Measurements from ENCODE around the gene MAGT1. TPM values are rescaled to one million over a fixed set of nuclear protein-coding genes. Genes with fewer than 3 reads are reported as not detected.
"Not testable (repeated sequence)": the region's sequence is repeated elsewhere in the genome, so short reads cannot be mapped to it uniquely, and the experiment has no call there.

The MAGT1 gene
- polyA plus RNA-seq, 1 of the 3 experiments (the other 2 are of a cell fraction) = 24.1 TPM

DNA sequence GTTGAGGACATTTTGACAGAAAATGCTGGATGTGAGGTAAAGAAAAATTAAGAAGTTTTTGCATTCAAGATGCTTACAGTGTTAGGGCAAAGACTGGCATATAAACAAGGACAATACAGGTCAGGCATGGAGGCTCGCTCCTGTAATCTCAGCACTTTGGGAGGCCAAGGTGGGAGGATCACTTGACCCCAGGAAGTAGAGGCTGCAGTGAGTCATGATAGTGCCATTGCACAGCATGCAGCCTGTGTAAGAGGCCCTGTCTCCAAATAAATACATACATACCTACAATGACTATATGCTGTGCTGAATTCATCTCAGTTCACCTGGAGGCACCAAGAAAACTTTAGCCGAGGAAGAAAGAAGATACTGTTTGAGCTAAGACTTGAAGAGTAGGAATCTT, 2.3 kb downstream of the MAGT1 start:
- ChIA-PET CTCF (no interaction called here), POLR2A (no interaction called here)
- Histone ChIP-seq H3K27ac (ENCODE audit: low read depth in 2 of 2, low read length in 1 of 2) (no peak overlapping the region), H3K27me3 (ENCODE audit: insufficient read depth) (no peaks in the 10 kb centered on the region), H3K9me3 (no peaks in the 10 kb centered on the region), H3K4me2 (peak overlapping the region; percentile 76; the same call in 1 of the 2 replicates), H3K9me2 (no peaks in the 10 kb centered on the region), H3K79me2 (ENCODE audit: insufficient read depth) (peaks cover 68% of the 10 kb centered on the region), H3K9ac (no peak overlapping the region), H3K4me3 (ENCODE audit: low read depth in 2 of 2, low read length in 1 of 2) (no peak overlapping the region), H3K4me1 (ENCODE audit: control insufficient read depth in 1 of 2, insufficient read depth in 2 of 2, low read depth in 1 of 2, low read length in 1 of 2) (no peaks in the 10 kb centered on the region; a peak in 1 of 4 replicates), H3K36me3 (replicated peaks in 1 of 2; ENCODE audit: control insufficient read depth in 1 of 2, insufficient read depth in 2 of 2, low read length in 1 of 2) (no peaks in the 10 kb centered on the region), H4K20me1 (ENCODE audit: insufficient read depth) (no peaks in the 10 kb centered on the region), H3F3A (replicated peaks; ENCODE audit: insufficient read depth) (peaks cover 14% of the 10 kb centered on the region), H2AFZ (ENCODE audit: low read depth) (no peak overlapping the region)
- no peak for DNase-seq
- 76% methylated on average over 2 of the region's 2 CpGs for WGBS (ENCODE audit: low lambda C conversion rate)
- TF ChIP-seq TCF12 (IDR thresholded peaks at IDR 0.05) (no peak), FOSL2 (IDR thresholded peaks at IDR 0.05; ENCODE audit: borderline replicate concordance, low read depth) (no peak), SIN3A (IDR thresholded peaks at IDR 0.05; ENCODE audit: borderline replicate concordance, low read depth, low read length) (no peak)
- TF ChIP-seq, protein P1, sequence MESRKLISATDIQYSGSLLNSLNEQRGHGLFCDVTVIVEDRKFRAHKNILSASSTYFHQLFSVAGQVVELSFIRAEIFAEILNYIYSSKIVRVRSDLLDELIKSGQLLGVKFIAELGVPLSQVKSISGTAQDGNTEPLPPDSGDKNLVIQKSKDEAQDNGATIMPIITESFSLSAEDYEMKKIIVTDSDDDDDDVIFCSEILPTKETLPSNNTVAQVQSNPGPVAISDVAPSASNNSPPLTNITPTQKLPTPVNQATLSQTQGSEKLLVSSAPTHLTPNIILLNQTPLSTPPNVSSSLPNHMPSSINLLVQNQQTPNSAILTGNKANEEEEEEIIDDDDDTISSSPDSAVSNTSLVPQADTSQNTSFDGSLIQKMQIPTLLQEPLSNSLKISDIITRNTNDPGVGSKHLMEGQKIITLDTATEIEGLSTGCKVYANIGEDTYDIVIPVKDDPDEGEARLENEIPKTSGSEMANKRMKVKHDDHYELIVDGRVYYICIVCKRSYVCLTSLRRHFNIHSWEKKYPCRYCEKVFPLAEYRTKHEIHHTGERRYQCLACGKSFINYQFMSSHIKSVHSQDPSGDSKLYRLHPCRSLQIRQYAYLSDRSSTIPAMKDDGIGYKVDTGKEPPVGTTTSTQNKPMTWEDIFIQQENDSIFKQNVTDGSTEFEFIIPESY (IDR thresholded peaks at IDR 0.05; ENCODE audit: borderline replicate concordance, low read depth) = no peak
- TF ChIP-seq, protein P2, sequence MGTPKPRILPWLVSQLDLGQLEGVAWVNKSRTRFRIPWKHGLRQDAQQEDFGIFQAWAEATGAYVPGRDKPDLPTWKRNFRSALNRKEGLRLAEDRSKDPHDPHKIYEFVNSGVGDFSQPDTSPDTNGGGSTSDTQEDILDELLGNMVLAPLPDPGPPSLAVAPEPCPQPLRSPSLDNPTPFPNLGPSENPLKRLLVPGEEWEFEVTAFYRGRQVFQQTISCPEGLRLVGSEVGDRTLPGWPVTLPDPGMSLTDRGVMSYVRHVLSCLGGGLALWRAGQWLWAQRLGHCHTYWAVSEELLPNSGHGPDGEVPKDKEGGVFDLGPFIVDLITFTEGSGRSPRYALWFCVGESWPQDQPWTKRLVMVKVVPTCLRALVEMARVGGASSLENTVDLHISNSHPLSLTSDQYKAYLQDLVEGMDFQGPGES (IDR thresholded peaks at IDR 0.05; ENCODE audit: low read depth, low read length) = no peak

DNA sequence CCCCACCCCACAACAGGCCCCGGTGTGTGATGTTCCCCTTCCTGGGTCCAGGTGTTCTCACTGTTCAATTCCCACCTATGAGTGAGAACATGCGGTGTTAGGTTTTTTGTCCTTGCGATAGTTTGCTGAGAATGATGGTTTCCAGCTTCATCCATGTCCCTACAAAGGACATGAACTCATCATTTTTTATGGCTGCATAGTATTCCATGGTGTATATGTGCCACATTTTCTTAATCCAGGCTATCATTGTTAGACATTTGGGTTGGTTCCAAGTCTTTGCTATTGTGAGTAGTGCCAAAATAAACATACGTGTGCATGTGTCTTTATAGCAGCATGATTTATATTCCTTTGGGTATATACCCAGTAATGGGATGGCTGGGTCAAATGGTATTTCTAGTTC, 13.8 kb downstream of the MAGT1 start:
- H3K36me3 ChIP-seq (replicated peaks in 1 of 2; ENCODE audit: control insufficient read depth in 1 of 2, insufficient read depth in 2 of 2, low read length in 1 of 2); H3K27ac ChIP-seq (ENCODE audit: low read depth in 2 of 2, low read length in 1 of 2); H2AFZ ChIP-seq (ENCODE audit: low read depth); H3K4me2 ChIP-seq; DNase-seq; H3K9me3 ChIP-seq; H4K20me1 ChIP-seq (ENCODE audit: insufficient read depth); H3K9ac ChIP-seq; CTCF ChIA-PET; H3K4me3 ChIP-seq (ENCODE audit: low read depth in 2 of 2, low read length in 1 of 2); H3F3A ChIP-seq (replicated peaks; ENCODE audit: insufficient read depth); H3K4me1 ChIP-seq (ENCODE audit: control insufficient read depth in 1 of 2, insufficient read depth in 2 of 2, low read depth in 1 of 2, low read length in 1 of 2); H3K27me3 ChIP-seq (ENCODE audit: insufficient read depth); POLR2A ChIA-PET; H3K9me2 ChIP-seq: not testable (repeated sequence)
- peaks cover 33% of the 10 kb centered on the region; the same call in 1 of the 2 replicates for H3K79me2 ChIP-seq (ENCODE audit: insufficient read depth)
- WGBS (ENCODE audit: low lambda C conversion rate) = 80% methylated on average over 4 of the region's 4 CpGs

DNA sequence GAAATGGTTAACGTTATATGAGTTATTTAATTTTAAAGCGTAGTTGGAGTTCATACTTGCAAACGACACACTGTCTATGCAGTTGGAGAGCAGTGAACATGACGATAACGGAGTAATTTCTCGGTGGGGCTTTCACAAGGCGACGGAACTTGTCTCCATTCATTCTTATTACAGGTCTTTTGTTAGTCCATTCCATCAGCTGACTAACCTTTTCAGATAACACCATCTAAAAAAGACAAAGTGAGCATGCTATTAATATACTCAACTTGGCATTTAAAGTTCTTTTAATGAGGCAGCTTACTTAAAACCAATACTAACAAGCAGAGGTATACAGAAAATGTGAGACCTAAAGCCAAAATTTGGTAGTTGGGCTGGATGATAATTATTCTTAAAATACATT, 19.9 kb downstream of the MAGT1 start:
- CTCF ChIA-PET = no interaction called here

DNA sequence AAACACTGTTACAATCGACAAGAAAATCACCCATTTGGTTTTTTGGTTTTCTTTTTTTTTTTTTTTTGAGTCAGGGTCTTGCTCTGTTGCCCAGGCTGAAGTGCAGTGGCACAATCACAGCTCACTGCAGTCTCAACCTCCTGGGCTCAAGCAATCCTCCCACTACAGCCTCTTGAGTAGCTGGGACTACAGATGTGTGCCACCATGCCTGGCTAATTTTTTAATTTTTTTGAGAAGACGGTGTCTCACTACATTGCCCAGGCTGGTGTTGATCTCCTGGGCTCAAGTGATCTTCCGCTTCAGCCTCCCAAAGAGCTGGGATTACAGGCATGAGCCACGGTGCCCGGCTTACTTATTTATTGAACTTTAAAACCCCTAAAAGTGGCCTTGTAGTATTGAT, 63.7 kb downstream of the MAGT1 start:
- H3K9me3 ChIP-seq; H3K9ac ChIP-seq; H3K27ac ChIP-seq (ENCODE audit: low read depth in 2 of 2, low read length in 1 of 2); H3K79me2 ChIP-seq (ENCODE audit: insufficient read depth); H4K20me1 ChIP-seq (ENCODE audit: insufficient read depth); H3K36me3 ChIP-seq (replicated peaks in 1 of 2; ENCODE audit: control insufficient read depth in 1 of 2, insufficient read depth in 2 of 2, low read length in 1 of 2); H2AFZ ChIP-seq (ENCODE audit: low read depth); H3K4me1 ChIP-seq (ENCODE audit: control insufficient read depth in 1 of 2, insufficient read depth in 2 of 2, low read depth in 1 of 2, low read length in 1 of 2); POLR2A ChIA-PET; DNase-seq; H3K9me2 ChIP-seq; H3K4me3 ChIP-seq (ENCODE audit: low read depth in 2 of 2, low read length in 1 of 2); H3F3A ChIP-seq (replicated peaks; ENCODE audit: insufficient read depth); H3K27me3 ChIP-seq (ENCODE audit: insufficient read depth); H3K4me2 ChIP-seq: not testable (repeated sequence)
- CTCF ChIA-PET = interaction anchor here (0.8 kb wide), 1 partner anchor 9 kb away, joined by 3 read pairs; no protein-coding TSS in a partner anchor
- 58% methylated on average over 5 of the region's 5 CpGs for WGBS (ENCODE audit: low lambda C conversion rate)

More for the DNA sequence above, 19.9 kb downstream of the MAGT1 start:
- no peak overlapping the region for H3K4me2 ChIP-seq
- H3K79me2 ChIP-seq (ENCODE audit: insufficient read depth) = peaks cover 10% of the 10 kb centered on the region
- H3K4me1 ChIP-seq (ENCODE audit: control insufficient read depth in 1 of 2, insufficient read depth in 2 of 2, low read depth in 1 of 2, low read length in 1 of 2) = no peaks in the 10 kb centered on the region
- H3K9me2 ChIP-seq = no peaks in the 10 kb centered on the region
- H3K36me3 ChIP-seq (replicated peaks in 1 of 2; ENCODE audit: control insufficient read depth in 1 of 2, insufficient read depth in 2 of 2, low read length in 1 of 2) = peaks cover 2 to 18% of the 10 kb centered on the region in 2 experiments
- H3K27me3 ChIP-seq (ENCODE audit: insufficient read depth) = no peaks in the 10 kb centered on the region
- no peaks in the 10 kb centered on the region for H4K20me1 ChIP-seq (ENCODE audit: insufficient read depth)
- H3K27ac ChIP-seq (ENCODE audit: low read depth in 2 of 2, low read length in 1 of 2) = no peak overlapping the region
- no peak for DNase-seq
- no peak overlapping the region for H2AFZ ChIP-seq (ENCODE audit: low read depth)
- peaks cover 4% of the 10 kb centered on the region for H3F3A ChIP-seq (replicated peaks; ENCODE audit: insufficient read depth)
- POLR2A ChIA-PET = no interaction called here
- no peaks in the 10 kb centered on the region for H3K9me3 ChIP-seq
- no peak overlapping the region for H3K4me3 ChIP-seq (ENCODE audit: low read depth in 2 of 2, low read length in 1 of 2)
- WGBS (ENCODE audit: low lambda C conversion rate) = 96% methylated on average over 8 of the region's 8 CpGs
- H3K9ac ChIP-seq = no peak overlapping the region
- TF ChIP-seq RXRA (IDR thresholded peaks at IDR 0.05; ENCODE audit: borderline replicate concordance, low read depth) (no peak), TEAD4 (IDR thresholded peaks at IDR 0.05; ENCODE audit: borderline replicate concordance, insufficient read depth) (no peak), POLR2AphosphoS5 (IDR thresholded peaks at IDR 0.05; ENCODE audit: low read depth, low read length) (no peak), NFIC (IDR thresholded peaks at IDR 0.05; ENCODE audit: borderline replicate concordance) (no peak), SIN3A (IDR thresholded peaks at IDR 0.05; ENCODE audit: borderline replicate concordance, low read depth, low read length) (no peak)
- TF ChIP-seq, protein P2 (IDR thresholded peaks at IDR 0.05; ENCODE audit: low read depth, low read length) = no peak
- TF ChIP-seq, protein P3, sequence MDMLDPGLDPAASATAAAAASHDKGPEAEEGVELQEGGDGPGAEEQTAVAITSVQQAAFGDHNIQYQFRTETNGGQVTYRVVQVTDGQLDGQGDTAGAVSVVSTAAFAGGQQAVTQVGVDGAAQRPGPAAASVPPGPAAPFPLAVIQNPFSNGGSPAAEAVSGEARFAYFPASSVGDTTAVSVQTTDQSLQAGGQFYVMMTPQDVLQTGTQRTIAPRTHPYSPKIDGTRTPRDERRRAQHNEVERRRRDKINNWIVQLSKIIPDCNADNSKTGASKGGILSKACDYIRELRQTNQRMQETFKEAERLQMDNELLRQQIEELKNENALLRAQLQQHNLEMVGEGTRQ (IDR thresholded peaks at IDR 0.05; ENCODE audit: borderline replicate concordance, low read depth, low read length) = no peak
